Body of pancreas (tissue), 4 donors: ENCODE results near the gene GRID1. TPM values are rescaled to one million over a fixed set of nuclear protein-coding genes. Genes with fewer than 3 reads are reported as not detected.

ENCODE experiments used
- ATAC-seq: fragments of 150-250 bp; one replicate; pipeline ENCODE4 v1.9.1; 2016
- DNase-seq, 4 donors: peaks; one replicate each; pipeline ENCODE4 v3.0.0-alpha.2; 2019
- H3K27ac ChIP-seq, 4 donors: fragments of 200-600 bp; sonication (generic); 1 replicate in 3 of 4; 2 replicates in 1 of 4; pipeline versions ENCODE4 v1.5.1 to v1.6.1; 2016 to 2019; ENCODE audit warnings: mild to moderate bottlenecking in 1 of 4, mixed read lengths in 1 of 4, moderate library complexity in 1 of 4
- H3K27me3 ChIP-seq, 2 donors: fragments of 200-600 bp; sonication (generic); one replicate each; pipeline ENCODE4 v1.6.0; 2016; ENCODE audit warnings: mild to moderate bottlenecking in 1 of 2
- H3K36me3 ChIP-seq, 2 donors: fragments of 200-600 bp; sonication (generic); replicated peaks in 1 of 2; 2 replicates each; pipeline ENCODE4 v1.5.1; 2016; ENCODE audit warnings: low read depth in 2 of 2; ENCODE audit not compliant: insufficient read depth in 1 of 2
- H3K4me1 ChIP-seq: fragments of 200-600 bp; sonication (generic); one replicate; pipeline ENCODE4 v1.6.0; 2016
- H3K4me3 ChIP-seq, 2 donors: fragments of 200-600 bp; sonication (generic); 1 replicate in 1 of 2; 2 replicates in 1 of 2; pipeline ENCODE4 v1.5.1; 2016 to 2019
- H3K9me3 ChIP-seq, 3 donors: fragments of 200-600 bp; sonication (generic); 1 replicate in 2 of 3; 2 replicates in 1 of 3; pipeline ENCODE4 v1.5.1; 2016
- POLR2A ChIP-seq, 3 donors: fragments of 450-650 bp; IDR thresholded peaks; one replicate each; pipeline ENCODE4 v1.6.1; 2016; ENCODE audit warnings: antibody characterized with exemption in 3 of 3, mild to moderate bottlenecking in 2 of 3
- WGBS, 2 donors: methylation state at CpG; one replicate each; pipeline ENCODE4 v1.1.5; 2017; 5-methylcytosine and 5-hydroxymethylcytosine counted together
- intact Hi-C: fragments of 100-400 bp; cut with DNase I; formaldehyde crosslinking; loops from one replicate; pipeline ENCODE4 v1.15.1; 2023
- total RNA-seq, 2 donors: library from RNA; depleted of rRNA; stranded (reverse); fragments of >200 nt; gene quantifications; one replicate each; pipeline ENCODE4 v1.1.0, GENCODE V29; 2016
- TF ChIP-seq, protein P1 (sequence below), 7 experiments: fragments of 450-650 bp in 4 of 7; fragments of 200-600 bp in 3 of 7; sonication (generic) in 3 of 7; IDR thresholded peaks; one replicate each; pipeline ENCODE4 v1.5.1; 2016 to 2019; ENCODE audit warnings: antibody characterized with exemption in 7 of 7

Gene GRID1
- total RNA-seq, 2 donors from 2014 or later, result 1.0 to 1.6 TPM

DNA sequence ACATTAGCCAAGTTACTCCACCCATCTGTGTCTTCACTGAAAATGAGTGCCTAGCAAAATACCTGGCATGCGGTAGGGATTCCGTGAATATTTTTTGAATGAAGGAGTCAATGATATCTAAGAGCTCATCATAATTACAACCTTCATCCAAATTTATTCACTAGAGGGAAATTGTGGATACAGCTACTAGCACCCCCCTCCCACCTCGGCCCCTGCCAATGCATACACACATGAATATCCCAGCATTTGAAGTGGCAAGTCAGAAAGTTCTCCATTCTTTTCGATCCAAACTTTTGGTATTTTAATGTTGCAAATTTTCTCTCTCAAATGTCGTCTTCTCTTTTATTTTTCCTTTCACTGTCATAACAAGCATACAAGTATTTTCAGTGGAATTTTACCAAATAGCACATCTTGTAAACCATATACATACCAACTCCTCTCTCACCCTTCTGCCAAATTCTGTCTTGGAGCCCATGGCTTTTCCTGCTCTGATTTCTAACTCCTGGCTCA is 164.3 kb downstream of the GRID1 start:
- no peak overlapping the region for H3K4me3 ChIP-seq
- H3K36me3 ChIP-seq, result no peaks in the 10 kb centered on the region
- no peaks in the 10 kb centered on the region for H3K4me1 ChIP-seq
- 75 to 76% methylated on average over 5 of the region's 5 CpGs for WGBS, 2 donors
- H3K27ac ChIP-seq, result no peak overlapping the region
- ATAC-seq, result no peak
- intact Hi-C loops, result no loop called here
- TF ChIP-seq, protein P1, sequence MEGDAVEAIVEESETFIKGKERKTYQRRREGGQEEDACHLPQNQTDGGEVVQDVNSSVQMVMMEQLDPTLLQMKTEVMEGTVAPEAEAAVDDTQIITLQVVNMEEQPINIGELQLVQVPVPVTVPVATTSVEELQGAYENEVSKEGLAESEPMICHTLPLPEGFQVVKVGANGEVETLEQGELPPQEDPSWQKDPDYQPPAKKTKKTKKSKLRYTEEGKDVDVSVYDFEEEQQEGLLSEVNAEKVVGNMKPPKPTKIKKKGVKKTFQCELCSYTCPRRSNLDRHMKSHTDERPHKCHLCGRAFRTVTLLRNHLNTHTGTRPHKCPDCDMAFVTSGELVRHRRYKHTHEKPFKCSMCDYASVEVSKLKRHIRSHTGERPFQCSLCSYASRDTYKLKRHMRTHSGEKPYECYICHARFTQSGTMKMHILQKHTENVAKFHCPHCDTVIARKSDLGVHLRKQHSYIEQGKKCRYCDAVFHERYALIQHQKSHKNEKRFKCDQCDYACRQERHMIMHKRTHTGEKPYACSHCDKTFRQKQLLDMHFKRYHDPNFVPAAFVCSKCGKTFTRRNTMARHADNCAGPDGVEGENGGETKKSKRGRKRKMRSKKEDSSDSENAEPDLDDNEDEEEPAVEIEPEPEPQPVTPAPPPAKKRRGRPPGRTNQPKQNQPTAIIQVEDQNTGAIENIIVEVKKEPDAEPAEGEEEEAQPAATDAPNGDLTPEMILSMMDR (IDR thresholded peaks at IDR 0.05), result no peak
- no peak for TF ChIP-seq POLR2A (IDR thresholded peaks at IDR 0.05)
- DNase-seq, result no peak
- H3K9me3 ChIP-seq, result no peaks in the 10 kb centered on the region
- no peaks in the 10 kb centered on the region for H3K27me3 ChIP-seq

DNA sequence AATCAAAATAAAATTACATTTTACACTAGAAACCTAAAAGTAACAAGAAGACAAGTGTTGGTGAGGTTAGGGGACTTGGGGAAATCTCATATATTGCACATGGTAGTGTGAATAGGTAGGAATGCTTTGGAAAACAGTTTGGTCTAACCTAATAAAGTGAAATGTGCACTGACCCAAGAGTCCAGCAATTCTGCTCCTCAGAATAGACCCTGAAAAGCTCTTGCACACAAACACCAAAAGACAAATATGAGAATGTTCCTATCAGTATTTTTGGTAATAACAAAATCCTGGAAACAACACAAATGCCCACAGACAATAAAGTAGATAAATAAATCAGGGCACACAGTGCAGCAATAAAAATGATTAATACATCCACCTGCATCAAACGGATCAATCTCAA is 165.7 kb downstream of the GRID1 start:
- 56 to 61% methylated on average over 1 of the region's 1 CpG for WGBS, 2 donors
- H3K9me3 ChIP-seq, result no peaks in the 10 kb centered on the region
- DNase-seq (no peak), ATAC-seq (no peak)
- H3K27me3 ChIP-seq, result no peaks in the 10 kb centered on the region
- TF ChIP-seq, protein P1 (IDR thresholded peaks at IDR 0.05), result no peak
- TF ChIP-seq POLR2A (IDR thresholded peaks at IDR 0.05), result no peak
- no peaks in the 10 kb centered on the region for H3K4me1 ChIP-seq
- intact Hi-C loops, result no loop called here
- H3K4me3 ChIP-seq, result no peak overlapping the region
- no peak overlapping the region for H3K27ac ChIP-seq
- no peaks in the 10 kb centered on the region for H3K36me3 ChIP-seq

DNA sequence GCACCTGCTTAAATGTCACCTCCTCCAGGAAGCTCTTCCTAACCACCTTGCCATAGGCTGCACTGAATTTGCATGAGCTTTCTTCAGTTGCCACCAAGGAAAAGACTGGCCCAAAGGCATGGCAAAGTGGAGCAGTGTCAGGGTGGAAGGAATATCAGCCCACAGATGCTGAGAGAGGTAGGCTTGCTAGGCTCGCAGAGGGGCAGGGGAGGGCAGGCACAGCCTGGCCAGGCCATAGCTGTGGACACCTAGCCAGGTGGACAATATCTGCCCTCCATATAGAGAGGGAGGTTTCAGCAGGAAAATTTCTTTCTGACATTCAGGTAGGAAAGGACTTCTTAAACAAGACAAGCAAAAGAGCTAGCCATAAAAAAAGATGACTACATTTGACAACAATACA is 166.3 kb downstream of the GRID1 start:
- Histone ChIP-seq H3K9me3 (no peaks in the 10 kb centered on the region), H3K36me3 (no peaks in the 10 kb centered on the region), H3K4me3 (no peak overlapping the region), H3K27ac (no peak overlapping the region), H3K4me1 (no peaks in the 10 kb centered on the region), H3K27me3 (no peaks in the 10 kb centered on the region)
- no peak for ATAC-seq
- DNase-seq, result no peak
- WGBS, 2 donors, result 83 to 87% methylated on average over 1 of the region's 1 CpG
- no peak for TF ChIP-seq POLR2A (IDR thresholded peaks at IDR 0.05)
- TF ChIP-seq, protein P1 (IDR thresholded peaks at IDR 0.05), result no peak
- intact Hi-C loops, result no loop called here

GRCh38 chr10:86199041-86199440 is 167.6 kb downstream of the GRID1 start:
- DNase-seq (no peak), ATAC-seq (no peak)
- TF ChIP-seq, protein P1 (IDR thresholded peaks at IDR 0.05), result no peak
- no peak for TF ChIP-seq POLR2A (IDR thresholded peaks at IDR 0.05)
- H3K27me3 ChIP-seq, result no peaks in the 10 kb centered on the region
- no peak overlapping the region for H3K4me3 ChIP-seq
- intact Hi-C loops, result no loop called here
- no peak overlapping the region for H3K27ac ChIP-seq
- 42 to 48% methylated on average over 1 of the region's 1 CpG for WGBS, 2 donors
- H3K4me1 ChIP-seq, result no peaks in the 10 kb centered on the region
- no peaks in the 10 kb centered on the region for H3K36me3 ChIP-seq
- no peaks in the 10 kb centered on the region for H3K9me3 ChIP-seq

DNA sequence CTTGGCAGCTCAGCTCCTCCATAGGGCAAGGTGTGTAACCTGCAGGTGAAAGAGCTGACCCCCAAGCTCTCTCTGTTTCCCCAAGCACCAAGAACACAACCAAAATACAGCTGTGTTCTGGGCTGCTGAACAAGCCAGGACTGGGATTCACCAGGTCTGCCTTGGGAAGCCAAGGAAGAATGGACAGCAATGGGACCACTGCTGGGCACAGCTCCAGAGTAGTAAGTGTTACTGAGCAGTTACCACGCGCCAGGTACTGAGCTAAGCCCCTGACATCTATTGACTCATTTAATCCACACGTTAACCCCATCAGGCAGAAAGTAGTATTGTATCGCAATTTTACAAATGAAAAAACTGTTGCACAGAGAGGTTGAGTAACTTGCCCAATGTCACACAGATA is 168.3 kb downstream of the GRID1 start:
- intact Hi-C loops, result no loop called here
- ATAC-seq (no peak), DNase-seq (no peak)
- no peak overlapping the region for H3K27ac ChIP-seq
- no peak for TF ChIP-seq POLR2A (IDR thresholded peaks at IDR 0.05)
- TF ChIP-seq, protein P1 (IDR thresholded peaks at IDR 0.05), result no peak
- no peaks in the 10 kb centered on the region for H3K9me3 ChIP-seq
- H3K36me3 ChIP-seq, result no peaks in the 10 kb centered on the region
- no peaks in the 10 kb centered on the region for H3K27me3 ChIP-seq
- no peak overlapping the region for H3K4me3 ChIP-seq
- WGBS, 2 donors, result 61 to 78% methylated on average over 4 of the region's 4 CpGs
- H3K4me1 ChIP-seq, result no peaks in the 10 kb centered on the region
